Tibial nerve (tissue), 4 donors: Measurements from ENCODE around the gene KRTAP22-1.

Source experiments
- CTCF ChIP-seq, 5 experiments: fragments of 200-600 bp in 3 of 5; fragments of 450-650 bp in 2 of 5; sonication (generic) in 3 of 5; IDR thresholded peaks; one replicate each; pipeline ENCODE4 v1.5.1; 2016 to 2019; ENCODE audit warnings: antibody characterized with exemption in 5 of 5, mild to moderate bottlenecking in 3 of 5, moderate library complexity in 2 of 5
- EP300 ChIP-seq, 2 donors: sonication (generic); formaldehyde crosslinking; IDR thresholded peaks; one replicate each; pipeline ENCODE4 v1.6.1; 2017; ENCODE audit warnings: antibody characterized with exemption in 2 of 2, mild to moderate bottlenecking in 1 of 2
- POLR2A ChIP-seq, 2 donors: fragments of 450-650 bp; IDR thresholded peaks; one replicate each; pipeline ENCODE4 v1.6.1; 2017; ENCODE audit warnings: antibody characterized with exemption in 2 of 2, mild to moderate bottlenecking in 2 of 2, moderate library complexity in 2 of 2

- TF ChIP-seq POLR2A (IDR thresholded peaks at IDR 0.05) (no peak), EP300 (IDR thresholded peaks at IDR 0.05) (no peak), CTCF (IDR thresholded peaks at IDR 0.05) (no peak)
Measured at GRCh38 chr21:30592140-30592539, 8.7 kb upstream of the KRTAP22-1 start, which contains the start of gene KRTAP6-3.
